OCI-LY1 (cell line): Measurements from ENCODE around the gene LHFPL2.

Experiments used
- H2AFZ ChIP-seq: fragments of 200-600 bp; sonication (generic), shearing (Covaris generic); 2 replicates; pipeline ENCODE4 v1.6.0; 2014; ENCODE audit warnings: antibody characterized with exemption, mild to moderate bottlenecking, low read length
- H3F3A ChIP-seq: fragments of 200-600 bp; sonication (generic), shearing (Covaris generic); 2 replicates; pipeline ENCODE4 v1.6.0; 2014; ENCODE audit warnings: mild to moderate bottlenecking, antibody characterized with exemption, low read length, moderate library complexity; ENCODE audit not compliant: insufficient read depth
- H3K27ac ChIP-seq: fragments of 200-600 bp; sonication (generic); 2 replicates; pipeline ENCODE4 v1.5.1; 2014; ENCODE audit warnings: low read length, mixed run types, mild to moderate bottlenecking, low read depth; ENCODE audit not compliant: poor library complexity, severe bottlenecking
- H3K27me3 ChIP-seq: fragments of 200-600 bp; sonication (generic); 2 replicates; pipeline ENCODE4 v1.6.0; 2014; ENCODE audit warnings: antibody characterized with exemption, mild to moderate bottlenecking, low read length, moderate library complexity; ENCODE audit not compliant: insufficient read depth
- H3K36me3 ChIP-seq: fragments of 200-600 bp; sonication (generic); 2 replicates; pipeline ENCODE4 v1.6.1; 2014; ENCODE audit warnings: mild to moderate bottlenecking, antibody characterized with exemption, low read length, moderate library complexity, mixed read lengths; ENCODE audit not compliant: insufficient read depth
- H3K4me1 ChIP-seq: fragments of 200-600 bp; sonication (generic); 2 replicates; pipeline ENCODE4 v1.5.1; 2014; ENCODE audit warnings: mild to moderate bottlenecking, low read length, moderate library complexity; ENCODE audit not compliant: insufficient read depth, severe bottlenecking
- H3K4me2 ChIP-seq: fragments of 200-600 bp; sonication (generic), shearing (Covaris generic); 2 replicates; pipeline ENCODE4 v1.6.1; 2014; ENCODE audit warnings: low read length
- H3K4me3 ChIP-seq: fragments of 200-600 bp; sonication (generic); 2 replicates; pipeline ENCODE4 v1.5.1; 2014; ENCODE audit warnings: low read length, low read depth, mild to moderate bottlenecking, mixed read lengths; ENCODE audit not compliant: poor library complexity, severe bottlenecking
- H3K79me2 ChIP-seq: fragments of 200-600 bp; shearing (Covaris generic); 2 replicates; pipeline ENCODE4 v1.6.1; 2016; ENCODE audit warnings: mixed run types, low read length, mixed read lengths; ENCODE audit not compliant: insufficient read depth
- H3K9ac ChIP-seq: fragments of 200-600 bp; sonication (generic), shearing (Covaris generic); 2 replicates; pipeline ENCODE4 v1.6.1; 2014; ENCODE audit warnings: mild to moderate bottlenecking, low read length, mixed read lengths
- H3K9me2 ChIP-seq: fragments of 200-600 bp; sonication (generic), shearing (Covaris generic); 2 replicates; pipeline ENCODE4 v1.6.1; 2014; ENCODE audit warnings: low read depth, mild to moderate bottlenecking, low read length, mixed read lengths
- H3K9me3 ChIP-seq: fragments of 200-600 bp; shearing (Covaris generic); 2 replicates; pipeline ENCODE4 v1.6.1; 2014; ENCODE audit warnings: low read length, mixed read lengths
- H4K20me1 ChIP-seq: fragments of 200-600 bp; sonication (generic), shearing (Covaris generic); 2 replicates; pipeline ENCODE4 v1.6.0; 2016; ENCODE audit warnings: mild to moderate bottlenecking, low read length; ENCODE audit not compliant: insufficient read depth
- CTCF ChIP-seq: fragments of 200-600 bp; sonication (generic), shearing (Covaris generic); IDR thresholded peaks from 2 replicates; pipeline ENCODE4 v1.5.1; 2017; ENCODE audit warnings: mild to moderate bottlenecking, antibody characterized with exemption, low read length, moderate library complexity, mixed read lengths
- EZH2 ChIP-seq: fragments of 200-600 bp; sonication (generic), shearing (Covaris generic); IDR thresholded peaks from 2 replicates; pipeline ENCODE4 v1.8.0; 2017; ENCODE audit warnings: borderline replicate concordance, mixed run types, mild to moderate bottlenecking, antibody characterized with exemption, low read length, moderate library complexity, mixed read lengths

LHFPL2 gene

GRCh38 chr5:78555870-78556269 lies 92.7 kb downstream of the LHFPL2 start:
- H3K9me3 ChIP-seq, result no peaks in the 10 kb centered on the region
- H3K9me2 ChIP-seq, result no peaks in the 10 kb centered on the region
- H3K79me2 ChIP-seq, result no peaks in the 10 kb centered on the region
- H3K27ac ChIP-seq, result no peak overlapping the region
- H3F3A ChIP-seq, result no peaks in the 10 kb centered on the region
- H3K36me3 ChIP-seq, result peaks cover 7% of the 10 kb centered on the region; the same call in 1 of the 2 replicates
- H4K20me1 ChIP-seq, result no peaks in the 10 kb centered on the region
- H3K4me2 ChIP-seq, result no peak overlapping the region
- H3K4me3 ChIP-seq, result no peak overlapping the region
- H3K4me1 ChIP-seq, result no peaks in the 10 kb centered on the region
- no peaks in the 10 kb centered on the region for H3K27me3 ChIP-seq
- no peak overlapping the region for H2AFZ ChIP-seq
- peak; percentile 39; the same call in 1 of the 2 replicates for TF ChIP-seq CTCF
- no peak for TF ChIP-seq EZH2
- H3K9ac ChIP-seq, result no peak overlapping the region

GRCh38 chr5:78554670-78555069 lies 93.9 kb downstream of the LHFPL2 start:
- no peaks in the 10 kb centered on the region for H3F3A ChIP-seq

GRCh38 chr5:78553580-78554353 lies 94.8 kb downstream of the LHFPL2 start:
- H2AFZ ChIP-seq, result no peak overlapping the region

More at GRCh38 chr5:78554670-78555069, 93.9 kb downstream of the LHFPL2 start:
- Histone ChIP-seq H3K4me3 (no peak overlapping the region), H3K9ac (no peak overlapping the region), H3K27ac (no peak overlapping the region), H3K9me2 (no peaks in the 10 kb centered on the region), H2AFZ (no peak overlapping the region), H3K4me2 (no peak overlapping the region), H3K27me3 (no peaks in the 10 kb centered on the region), H3K79me2 (no peaks in the 10 kb centered on the region), H4K20me1 (no peaks in the 10 kb centered on the region), H3K4me1 (no peaks in the 10 kb centered on the region), H3K36me3 (no peaks in the 10 kb centered on the region), H3K9me3 (no peaks in the 10 kb centered on the region)
- TF ChIP-seq CTCF (no peak), EZH2 (no peak)

More at GRCh38 chr5:78553580-78554353, 94.8 kb downstream of the LHFPL2 start:
- Histone ChIP-seq H3K79me2 (no peaks in the 10 kb centered on the region), H3K4me2 (no peak overlapping the region), H3K4me1 (no peaks in the 10 kb centered on the region), H3K27ac (no peak overlapping the region), H3K27me3 (no peaks in the 10 kb centered on the region), H3K9ac (no peak overlapping the region), H3K4me3 (no peak overlapping the region), H3K36me3 (no peaks in the 10 kb centered on the region), H3K9me2 (no peaks in the 10 kb centered on the region), H3K9me3 (no peaks in the 10 kb centered on the region), H4K20me1 (no peaks in the 10 kb centered on the region), H3F3A (no peaks in the 10 kb centered on the region)
- TF ChIP-seq EZH2 (no peak), CTCF (no peak)
